Left ventricle myocardium inferior (tissue), 1 donor: ENCODE measurements around the gene KLHDC2. TPM values are rescaled to one million over a fixed set of nuclear protein-coding genes. Genes with fewer than 3 reads are reported as not detected.

Source experiments
- DNase-seq: peaks from one replicate; pipeline ENCODE4 v3.0.0-alpha.2; 2020
- H3K27ac ChIP-seq: fragments of 200-600 bp; replicated peaks from 2 replicates; pipeline ENCODE4 v1.8.0; 2021
- H3K27me3 ChIP-seq: fragments of 200-600 bp; 2 replicates; pipeline ENCODE4 v1.8.0; 2021; ENCODE audit warnings: low read depth
- H3K36me3 ChIP-seq: fragments of 200-600 bp; 2 replicates; pipeline ENCODE4 v1.8.0; 2021
- H3K4me1 ChIP-seq: fragments of 200-600 bp; 2 replicates; pipeline ENCODE4 v1.8.0; 2021
- H3K4me3 ChIP-seq: fragments of 200-600 bp; 2 replicates; pipeline ENCODE4 v1.8.0; 2021; ENCODE audit warnings: mild to moderate bottlenecking, moderate library complexity
- H3K9me3 ChIP-seq: fragments of 200-600 bp; replicated peaks from 2 replicates; pipeline ENCODE4 v1.8.0; 2021
- intact Hi-C: fragments of 100-400 bp; cut with micrococcal nuclease; formaldehyde crosslinking; loops from one replicate; pipeline ENCODE4 v1.11.0; 2022
- total RNA-seq: library from RNA; stranded (reverse); fragmentation: NEBNext Ultra II Directional; extraction: Animal tissue kit (Norgen Biotek cat#: 25700); gene quantifications from one replicate; pipeline ENCODE4 v1.2.1, GENCODE V29; 2021
- TF ChIP-seq, protein P1 (sequence below): fragments of 200-600 bp; IDR thresholded peaks from 2 replicates; pipeline ENCODE4 v1.8.0; 2021; ENCODE audit warnings: antibody characterized with exemption, mild to moderate bottlenecking, borderline replicate concordance
- donor health status: DM: no; HTN: yes; CAD: no; lungs with severe emphysema.

Gene KLHDC2
- total RNA-seq, 1 donor from 2014 or later, result 85.3 TPM

DNA sequence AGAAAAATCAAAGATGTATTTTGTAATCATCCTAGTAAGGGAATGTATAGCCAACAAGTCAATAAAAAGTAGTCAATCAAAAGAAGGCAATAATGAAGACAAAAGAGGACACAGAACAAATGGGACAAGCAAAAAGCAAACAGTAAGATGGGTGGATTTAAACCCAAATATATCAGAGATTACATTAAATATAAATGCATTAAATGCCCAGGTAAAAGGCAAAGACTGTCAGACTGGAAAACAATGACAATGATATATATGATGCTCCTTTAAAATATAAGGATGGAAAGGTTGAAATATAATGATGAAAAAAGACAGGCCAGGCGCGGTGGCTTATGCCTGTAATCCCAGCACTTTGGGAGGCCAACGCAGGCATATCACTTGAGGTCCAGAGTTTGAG, 48.9 kb downstream of the KLHDC2 start:
- Histone ChIP-seq H3K4me1 (no peaks in the 10 kb centered on the region), H3K4me3 (no peak overlapping the region), H3K36me3 (peaks cover 87% of the 10 kb centered on the region), H3K9me3 (peaks cover 22% of the 10 kb centered on the region), H3K27me3 (no peaks in the 10 kb centered on the region), H3K27ac (no peak overlapping the region)
- TF ChIP-seq, protein P1, sequence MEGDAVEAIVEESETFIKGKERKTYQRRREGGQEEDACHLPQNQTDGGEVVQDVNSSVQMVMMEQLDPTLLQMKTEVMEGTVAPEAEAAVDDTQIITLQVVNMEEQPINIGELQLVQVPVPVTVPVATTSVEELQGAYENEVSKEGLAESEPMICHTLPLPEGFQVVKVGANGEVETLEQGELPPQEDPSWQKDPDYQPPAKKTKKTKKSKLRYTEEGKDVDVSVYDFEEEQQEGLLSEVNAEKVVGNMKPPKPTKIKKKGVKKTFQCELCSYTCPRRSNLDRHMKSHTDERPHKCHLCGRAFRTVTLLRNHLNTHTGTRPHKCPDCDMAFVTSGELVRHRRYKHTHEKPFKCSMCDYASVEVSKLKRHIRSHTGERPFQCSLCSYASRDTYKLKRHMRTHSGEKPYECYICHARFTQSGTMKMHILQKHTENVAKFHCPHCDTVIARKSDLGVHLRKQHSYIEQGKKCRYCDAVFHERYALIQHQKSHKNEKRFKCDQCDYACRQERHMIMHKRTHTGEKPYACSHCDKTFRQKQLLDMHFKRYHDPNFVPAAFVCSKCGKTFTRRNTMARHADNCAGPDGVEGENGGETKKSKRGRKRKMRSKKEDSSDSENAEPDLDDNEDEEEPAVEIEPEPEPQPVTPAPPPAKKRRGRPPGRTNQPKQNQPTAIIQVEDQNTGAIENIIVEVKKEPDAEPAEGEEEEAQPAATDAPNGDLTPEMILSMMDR, result no peak
- intact Hi-C loops, result no loop called here
- DNase-seq, result no peak

DNA sequence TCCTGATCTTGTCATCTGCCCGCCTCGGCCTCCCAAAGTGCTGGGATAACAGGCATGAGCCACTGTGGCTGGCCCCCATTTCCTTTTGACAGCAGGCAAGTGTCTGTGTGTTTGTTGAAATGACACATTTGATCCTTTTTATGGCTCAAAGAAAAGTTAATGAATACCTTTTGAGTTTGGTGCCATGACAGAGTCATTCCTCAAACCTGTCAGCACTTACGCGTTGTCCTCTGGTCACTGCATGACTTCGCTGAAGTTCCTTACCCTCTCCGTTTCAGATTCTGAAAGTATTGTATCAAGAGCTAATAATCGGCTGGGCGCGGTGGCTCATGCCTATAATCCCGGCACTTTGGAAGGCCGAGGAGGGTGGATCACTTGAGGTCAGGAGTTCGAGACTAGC, 52.2 kb downstream of the KLHDC2 start:
- intact Hi-C loops, result no loop called here
- Histone ChIP-seq H3K9me3 (peaks cover 12% of the 10 kb centered on the region), H3K4me1 (no peaks in the 10 kb centered on the region), H3K27ac (no peak overlapping the region), H3K36me3 (peaks cover 86% of the 10 kb centered on the region), H3K4me3 (no peak overlapping the region), H3K27me3 (no peaks in the 10 kb centered on the region)
- TF ChIP-seq, protein P1, result no peak
- DNase-seq, result no peak

DNA sequence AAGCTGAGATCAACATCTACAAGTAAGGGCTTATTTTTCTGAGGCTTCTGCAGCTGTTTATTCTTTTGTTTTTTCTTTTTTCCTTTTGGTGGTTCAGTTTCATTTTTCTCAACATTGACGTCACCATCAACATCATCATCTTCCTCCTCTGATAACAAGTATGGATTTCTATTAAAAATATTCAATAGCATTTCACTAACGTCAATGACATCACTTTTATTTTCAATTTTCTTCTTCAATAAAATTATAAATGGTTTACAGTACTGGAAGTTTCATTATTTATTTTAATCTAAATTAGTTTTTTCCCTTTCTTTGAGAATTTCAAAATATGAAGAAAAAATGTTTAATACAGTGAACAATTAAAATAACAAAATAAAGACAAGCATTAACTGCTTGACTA, 60.7 kb downstream of the KLHDC2 start:
- Histone ChIP-seq H3K36me3 (peaks cover 99% of the 10 kb centered on the region), H3K27ac (no peak overlapping the region), H3K27me3 (no peaks in the 10 kb centered on the region), H3K4me3 (no peak overlapping the region), H3K4me1 (no peaks in the 10 kb centered on the region), H3K9me3 (no peaks in the 10 kb centered on the region)
- no peak for DNase-seq
- intact Hi-C loops, result no loop called here
- TF ChIP-seq, protein P1, result no peak

Other genes starting within 250 kb of the KLHDC2 start
- gene RPS29, start 181.8 kb upstream of the KLHDC2 start, total RNA-seq, result 853 TPM
- gene LRR1, start 169.2 kb upstream of the KLHDC2 start, total RNA-seq, result 4.6 TPM
- gene RPL36AL, start 147.5 kb upstream of the KLHDC2 start, total RNA-seq, result 141 TPM
- 12.0 TPM for gene MGAT2, start 147.4 kb upstream of the KLHDC2 start, total RNA-seq
- gene DNAAF2, start 132.9 kb upstream of the KLHDC2 start, total RNA-seq, result 6.2 TPM
- 0.69 TPM for gene POLE2, start 79.9 kb upstream of the KLHDC2 start, total RNA-seq
- 10.0 TPM for gene KLHDC1, start 75.0 kb upstream of the KLHDC2 start, total RNA-seq
- gene NEMF, start 84.6 kb downstream of the KLHDC2 start, total RNA-seq, result 52.7 TPM
- 24.4 TPM for gene ARF6, start 124.9 kb downstream of the KLHDC2 start, total RNA-seq